Small intestine (tissue), 7 donors: ENCODE data around the gene C2orf92. TPM values are rescaled to one million over a fixed set of nuclear protein-coding genes. Genes with fewer than 3 reads are reported as not detected.

Experiments
- DNase-seq, 2 donors: peaks; one replicate each; pipeline versions ENCODE4 v3.0.0 to v3.0.0-alpha.2; 2013
- FAIRE-seq: peaks from 2 replicates; lab custom pipeline; 2012; peaks lifted over from hg19 to GRCh38; lab: Jason Lieb, UNC
- H3K27ac ChIP-seq, 3 donors: one replicate each; pipeline ENCODE4 v1.5.1; 2013; ENCODE audit warnings: low read length in 2 of 3, mild to moderate bottlenecking in 2 of 3, control low read depth in 1 of 3, inconsistent platforms in 1 of 3, low read depth in 1 of 3, moderate library complexity in 1 of 3
- H3K27me3 ChIP-seq, 3 donors: one replicate each; pipeline ENCODE4 v1.6.1; 2013; ENCODE audit warnings: low read length in 3 of 3, inconsistent platforms in 1 of 3; ENCODE audit not compliant: control insufficient read depth in 3 of 3, insufficient read depth in 3 of 3
- H3K36me3 ChIP-seq, 3 donors: one replicate each; pipeline ENCODE4 v1.6.1; 2013; ENCODE audit warnings: low read length in 3 of 3, inconsistent platforms in 1 of 3, low read depth in 1 of 3, mild to moderate bottlenecking in 1 of 3, moderate library complexity in 1 of 3; ENCODE audit not compliant: control insufficient read depth in 3 of 3, insufficient read depth in 2 of 3
- H3K4me1 ChIP-seq, 3 donors: one replicate each; pipeline ENCODE4 v1.6.1; 2013; ENCODE audit warnings: low read length in 2 of 3, inconsistent platforms in 1 of 3, low read depth in 1 of 3, mild to moderate bottlenecking in 1 of 3, moderate library complexity in 1 of 3; ENCODE audit not compliant: control insufficient read depth in 3 of 3, insufficient read depth in 2 of 3
- H3K4me3 ChIP-seq, 3 donors: one replicate each; pipeline ENCODE4 v1.5.1; 2013; ENCODE audit warnings: low read length in 3 of 3, control low read depth in 1 of 3, inconsistent platforms in 1 of 3, low read depth in 1 of 3, mild to moderate bottlenecking in 1 of 3, moderate library complexity in 1 of 3
- H3K9me3 ChIP-seq, 2 donors: one replicate each; pipeline ENCODE4 v1.6.1; 2013; ENCODE audit warnings: low read depth in 1 of 2, low read length in 1 of 2; ENCODE audit not compliant: control insufficient read depth in 2 of 2, insufficient read depth in 1 of 2
- WGBS, 3 donors: extraction: QIAGEN DNeasy Blood & Tissue Kit; methylation state at CpG; one replicate each; pipeline ENCODE4 v1.1.7; 2013; 5-methylcytosine and 5-hydroxymethylcytosine counted together
- polyA plus RNA-seq, 4 donors: library from polyadenylated mRNA; stranded (reverse) in 3 of 4; unstranded in 1 of 4; fragments of 200-250 nt in 3 of 4; fragments of 120-200 nt in 1 of 4; gene quantifications; one replicate each; pipeline versions ENCODE4 v1.2.1 to v1.2.3, GENCODE V29; 2013
- donor health status: healthy with polysubstance abuse.
- donor health status: control.
- donor health status: control.
- donor health status: Bipolar disorder and iron deficiency.
- donor health status: healthy.

Gene C2orf92
- polyA plus RNA-seq, 4 donors = 1.4 to 16.7 (median 11.1) TPM

GRCh38 chr2:97716695-97717612 is 47.4 kb downstream of the C2orf92 start:
- 77 to 84% (median 82%) methylated on average over 20 to 21 of the region's 21 CpGs for WGBS, 3 donors
- no peaks in the 10 kb centered on the region for H3K27me3 ChIP-seq
- H3K9me3 ChIP-seq = no peaks in the 10 kb centered on the region
- DNase-seq (no peak), FAIRE-seq (no peak)
- no peak overlapping the region for H3K27ac ChIP-seq
- H3K4me3 ChIP-seq = peak overlapping the region in 1 of 3 donors; percentile 38
- H3K36me3 ChIP-seq = no peaks in the 10 kb centered on the region
- H3K4me1 ChIP-seq = no peaks in the 10 kb centered on the region

- Histone ChIP-seq H3K4me1 (no peaks in the 10 kb centered on the region), H3K27me3 (no peaks in the 10 kb centered on the region), H3K4me3 (peak overlapping the region in 1 of 3 donors; percentile 38), H3K36me3 (no peaks in the 10 kb centered on the region), H3K9me3 (no peaks in the 10 kb centered on the region), H3K27ac (peak overlapping the region in 2 of 3 donors; percentile 32 to 61)
- WGBS, 3 donors = 57 to 68% (median 57%) methylated on average over 3 of the region's 3 CpGs
- FAIRE-seq (no peak), DNase-seq (no peak)
Observed at GRCh38 chr2:97717613-97717995, 48.1 kb downstream of the C2orf92 start.

- WGBS, 3 donors = 64 to 68% (median 66%) methylated on average over 21 of the region's 21 CpGs
- Histone ChIP-seq H3K36me3 (no peaks in the 10 kb centered on the region), H3K4me1 (no peaks in the 10 kb centered on the region), H3K9me3 (no peaks in the 10 kb centered on the region), H3K4me3 (peak overlapping the region in 1 of 3 donors; percentile 38), H3K27me3 (peaks cover 0 to 5% (median 0%) of the 10 kb centered on the region in 3 donors), H3K27ac (peak overlapping the region in 2 of 3 donors; percentile 32 to 61)
- peak in 1 of 2 donors; percentile 51 for DNase-seq
- no peak for FAIRE-seq
Observed at GRCh38 chr2:97718051-97718882, 48.8 kb downstream of the C2orf92 start.

- Histone ChIP-seq H3K9me3 (no peaks in the 10 kb centered on the region), H3K27ac (peak overlapping the region in 1 of 3 donors; percentile 14), H3K36me3 (no peaks in the 10 kb centered on the region), H3K27me3 (peaks cover 0 to 12% (median 0%) of the 10 kb centered on the region in 3 donors), H3K4me3 (no peak overlapping the region), H3K4me1 (no peaks in the 10 kb centered on the region)
- FAIRE-seq (no peak), DNase-seq (no peak)
- WGBS, 3 donors = 27 to 59% (median 30%) methylated on average over 3 of the region's 3 CpGs
Observed at GRCh38 chr2:97718942-97719341, 49.4 kb downstream of the C2orf92 start.

GRCh38 chr2:97719362-97720155 is 50.0 kb downstream of the C2orf92 start:
- 92 to 94% (median 93%) methylated on average over 16 of the region's 16 CpGs for WGBS, 3 donors
- H3K27me3 ChIP-seq = peaks cover 0 to 18% (median 0%) of the 10 kb centered on the region in 3 donors
- H3K27ac ChIP-seq = peak overlapping the region in 1 of 3 donors; percentile 14
- H3K4me3 ChIP-seq = no peak overlapping the region
- H3K9me3 ChIP-seq = no peaks in the 10 kb centered on the region
- H3K4me1 ChIP-seq = no peaks in the 10 kb centered on the region
- DNase-seq (no peak), FAIRE-seq (no peak)
- no peaks in the 10 kb centered on the region for H3K36me3 ChIP-seq

GRCh38 chr2:97720746-97721145 is 51.2 kb downstream of the C2orf92 start:
- 72 to 77% (median 73%) methylated on average over 2 of the region's 2 CpGs for WGBS, 3 donors

GRCh38 chr2:97722227-97722626 is 52.7 kb downstream of the C2orf92 start:
- no peaks in the 10 kb centered on the region for H3K36me3 ChIP-seq
- no peak for DNase-seq
- FAIRE-seq = no peak
- H3K27ac ChIP-seq = no peak overlapping the region
- H3K4me3 ChIP-seq = no peak overlapping the region
- H3K4me1 ChIP-seq = no peaks in the 10 kb centered on the region
- 92 to 100% (median 98%) methylated on average over 6 of the region's 6 CpGs for WGBS, 3 donors
- no peaks in the 10 kb centered on the region for H3K9me3 ChIP-seq
- H3K27me3 ChIP-seq = peaks cover 0 to 24% (median 0%) of the 10 kb centered on the region in 3 donors

More at GRCh38 chr2:97720746-97721145, 51.2 kb downstream of the C2orf92 start:
- H3K27ac ChIP-seq = no peak overlapping the region
- no peaks in the 10 kb centered on the region for H3K4me1 ChIP-seq
- DNase-seq = no peak
- no peaks in the 10 kb centered on the region for H3K36me3 ChIP-seq
- FAIRE-seq = no peak
- no peak overlapping the region for H3K4me3 ChIP-seq
- no peaks in the 10 kb centered on the region for H3K9me3 ChIP-seq
- peaks cover 0 to 24% (median 0%) of the 10 kb centered on the region in 3 donors for H3K27me3 ChIP-seq
